ENCODE results near the gene YTHDF1.
"Not testable (repeated sequence)": the region's sequence is repeated elsewhere in the genome, so short reads cannot be mapped to it uniquely, and the experiment has no call there.

YTHDF1 gene

GRCh38 chr20:63167026-63167917 is 48.7 kb downstream of the YTHDF1 start:
- DNase-seq = no peak

DNA sequence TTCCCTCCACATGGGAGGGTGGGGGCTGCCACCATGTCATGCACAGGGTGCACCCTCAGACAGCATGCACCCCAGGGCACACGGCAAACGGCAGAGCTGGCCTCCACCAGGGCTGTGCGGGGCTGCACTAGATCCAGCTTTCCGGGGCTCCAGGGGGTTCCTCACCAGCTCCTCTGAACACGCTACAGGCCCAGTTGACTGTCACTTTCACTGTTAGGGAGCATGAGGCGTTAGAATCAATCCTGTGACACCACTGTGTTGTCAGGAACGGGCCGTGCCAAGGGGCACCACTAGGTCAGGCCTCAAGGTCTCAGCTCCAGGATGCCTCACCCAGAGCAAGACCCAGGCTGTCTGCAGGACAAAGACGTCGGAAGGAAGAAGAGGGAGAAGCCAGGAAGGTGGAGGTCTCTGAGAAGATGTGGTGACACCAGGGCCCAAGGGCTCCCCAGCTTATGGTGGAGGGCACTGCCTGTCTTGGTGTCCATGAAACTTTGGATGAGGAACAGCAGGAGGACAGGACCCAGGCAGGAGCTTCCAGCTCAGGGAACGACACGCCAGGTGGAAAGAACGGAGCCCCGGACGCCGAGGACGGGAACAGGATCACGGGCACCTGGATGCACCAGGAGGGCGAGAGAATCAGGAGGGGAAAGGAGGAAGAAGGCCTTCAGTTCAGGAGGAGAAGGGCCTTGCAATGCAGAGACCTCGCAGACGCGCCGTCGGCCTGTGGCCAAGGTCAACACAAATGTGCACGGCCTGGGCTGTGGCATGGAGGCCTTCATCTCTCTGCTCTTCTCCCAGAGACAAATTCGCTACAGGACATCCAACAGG is 49.5 kb downstream of the YTHDF1 start:
- DNase-seq = no peak

DNA sequence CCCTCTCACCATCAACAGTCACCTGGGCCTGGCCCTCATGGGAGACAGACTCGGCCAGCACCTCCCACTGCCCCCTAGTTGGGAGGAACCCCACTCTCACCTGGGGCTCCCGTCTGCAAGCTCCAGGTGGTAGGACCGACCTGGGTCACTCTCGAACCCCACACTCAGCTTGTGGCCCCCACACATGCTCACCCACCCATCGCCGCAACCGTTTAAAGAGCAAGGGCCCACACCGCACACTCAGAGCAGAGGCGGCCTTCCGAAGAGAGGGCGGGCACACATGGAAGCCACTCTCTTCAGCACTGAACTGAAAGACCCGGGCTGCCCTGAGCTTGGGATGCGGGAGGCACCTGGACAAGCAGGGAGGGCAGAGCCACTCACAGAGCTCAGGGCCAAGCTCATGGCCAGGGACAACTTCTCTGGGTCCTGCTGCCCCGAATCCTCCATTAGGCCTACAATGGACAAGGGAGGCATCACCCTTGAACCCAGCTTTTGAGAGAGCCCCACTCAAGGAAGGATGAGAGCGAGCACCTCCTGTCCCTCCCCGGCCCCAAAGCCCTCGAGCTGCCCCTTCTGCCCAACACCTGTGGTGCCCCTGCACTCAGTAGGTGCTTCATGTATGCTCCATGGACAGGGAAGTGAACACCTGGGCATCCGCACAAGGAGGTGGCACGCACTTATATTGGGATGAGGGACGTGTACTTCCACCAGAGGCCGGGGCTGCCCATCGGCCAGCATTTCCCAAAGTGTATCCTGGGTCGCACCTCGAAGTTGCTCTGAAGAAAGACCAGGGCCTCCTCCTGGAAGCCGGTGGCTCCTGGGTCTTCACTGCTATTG is 50.4 kb downstream of the YTHDF1 start:
- no peak for DNase-seq

DNA sequence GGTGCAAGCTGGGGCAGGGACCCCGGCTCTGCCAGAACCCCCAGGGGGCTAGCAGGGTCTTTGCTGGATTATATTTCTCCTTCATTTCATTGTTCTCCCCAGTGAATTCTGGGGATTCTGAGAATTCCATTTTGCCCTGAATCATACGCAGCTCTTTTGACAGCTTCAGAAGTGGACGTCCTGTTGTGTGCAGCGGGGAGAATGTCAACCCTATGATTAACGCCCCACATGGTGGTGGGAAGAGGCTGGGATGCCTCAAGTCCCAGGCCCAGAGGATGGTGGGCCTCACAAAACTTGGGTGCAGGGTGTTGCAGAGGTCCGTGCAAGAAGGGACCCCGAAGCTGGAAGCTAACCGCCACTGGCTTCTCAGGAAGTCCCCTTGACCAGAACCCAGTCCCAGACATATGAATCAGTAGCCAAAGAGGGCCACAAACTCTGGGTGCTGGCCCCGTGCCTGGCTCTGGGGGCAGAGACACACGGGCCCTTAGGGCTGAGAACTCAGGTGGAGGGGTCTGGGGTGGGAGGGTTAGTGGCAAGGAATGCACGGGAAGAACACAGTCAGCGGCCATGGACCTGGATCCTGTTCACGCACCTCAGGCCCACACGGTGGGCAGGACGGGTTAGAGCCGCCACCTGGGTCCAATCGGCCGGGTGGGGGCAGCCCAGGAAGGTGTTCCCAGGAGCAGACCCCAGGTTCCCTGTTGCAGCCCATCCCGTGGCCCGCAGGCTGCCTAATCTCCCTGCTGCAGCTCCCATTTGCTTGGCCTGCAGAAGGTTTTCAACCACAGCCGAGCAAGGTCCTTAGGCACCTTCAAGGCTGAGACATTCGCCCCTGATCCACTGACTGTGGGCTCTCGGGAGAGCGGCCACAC is 51.2 kb downstream of the YTHDF1 start:
- no peak for DNase-seq

DNA sequence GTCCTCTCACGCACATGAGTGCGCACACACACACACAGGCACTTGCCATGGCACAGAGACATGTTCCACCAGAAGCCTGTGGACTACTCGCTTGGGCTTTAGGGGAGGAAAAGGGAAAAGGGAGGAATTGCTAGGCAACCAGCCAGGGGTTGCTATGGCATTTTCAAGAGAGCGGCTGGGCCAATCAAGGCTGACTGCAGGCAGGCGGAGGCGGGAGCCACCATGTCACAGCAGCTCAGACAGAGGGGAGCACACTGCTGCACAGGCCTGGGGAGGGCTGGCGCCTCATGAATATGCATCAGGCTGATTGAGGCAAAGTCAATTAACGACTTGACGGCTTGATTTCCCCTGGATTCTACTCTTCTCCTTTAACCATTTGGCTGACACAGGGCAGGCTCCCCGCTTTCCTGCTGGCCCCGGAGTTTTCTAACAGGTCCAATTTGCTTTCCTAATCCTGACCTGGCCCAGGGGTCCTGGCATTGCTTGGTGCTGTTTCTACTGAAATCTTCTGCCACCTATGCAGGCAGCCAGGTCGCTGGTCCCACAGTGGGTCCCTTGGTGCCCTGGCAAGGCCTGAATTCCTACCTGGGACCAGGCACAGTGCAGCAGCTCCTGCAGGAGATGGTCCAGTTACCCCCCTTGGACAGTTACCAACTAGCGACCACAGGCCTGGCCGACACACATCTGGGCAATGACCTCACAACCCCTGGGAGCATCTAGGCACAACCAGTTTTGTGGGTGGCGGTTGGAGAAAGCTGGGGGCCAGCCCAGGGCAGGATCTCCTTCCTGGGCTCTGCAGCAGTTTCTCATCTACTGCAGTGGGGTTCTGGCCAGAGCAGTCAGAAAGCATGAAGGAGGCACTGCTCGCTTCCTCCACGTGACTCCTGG is 52.1 kb downstream of the YTHDF1 start:
- no peak for DNase-seq

DNA sequence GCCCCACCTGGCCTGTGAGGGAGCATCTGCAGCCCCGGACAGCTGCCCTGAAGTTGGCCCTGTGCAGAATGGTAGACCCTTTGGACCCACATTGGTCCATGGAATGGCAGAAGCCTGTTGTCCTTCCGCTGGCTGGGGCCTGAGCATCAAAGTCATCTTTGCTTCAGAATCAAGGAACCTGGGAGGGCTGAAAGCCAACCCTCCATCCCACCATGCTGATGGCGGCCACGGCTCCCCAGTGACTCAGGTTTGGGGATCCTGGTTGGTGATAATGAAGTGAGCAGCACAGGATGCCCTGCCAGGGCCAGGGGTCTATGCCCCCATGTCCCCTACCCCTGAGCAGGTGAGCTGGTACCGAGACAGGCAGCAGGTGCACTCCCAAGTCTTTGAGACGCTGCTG is 52.8 kb downstream of the YTHDF1 start:
- DNase-seq = no peak

DNA sequence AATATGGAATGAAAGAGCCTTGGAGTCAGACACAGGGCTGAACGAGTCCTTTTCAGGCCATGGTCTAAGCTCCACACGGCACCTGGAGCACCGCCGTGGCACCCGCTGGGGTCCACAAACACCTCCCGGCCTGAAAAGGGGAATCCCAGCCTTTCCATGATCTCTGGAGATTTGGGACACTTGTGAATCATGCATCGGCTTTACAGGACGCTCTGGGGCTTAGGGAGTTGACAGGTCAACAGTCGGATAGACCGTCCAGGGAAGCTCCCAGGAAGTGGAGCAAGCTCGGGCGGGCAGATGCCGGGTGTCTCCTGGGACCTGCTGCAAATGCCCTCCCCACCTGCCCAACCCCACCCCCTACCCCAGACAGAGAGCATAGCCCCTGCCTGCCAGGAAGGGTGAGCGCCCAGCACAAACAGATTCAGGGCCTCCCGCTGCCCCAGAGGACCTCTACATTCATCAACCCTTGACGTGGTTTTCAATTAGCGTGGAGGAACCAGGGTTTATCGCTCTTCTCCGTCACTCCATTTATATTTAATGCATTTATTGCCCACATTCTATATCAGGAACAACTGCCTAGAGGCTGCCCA is 53.6 kb downstream of the YTHDF1 start:
- DNase-seq = no peak

DNA sequence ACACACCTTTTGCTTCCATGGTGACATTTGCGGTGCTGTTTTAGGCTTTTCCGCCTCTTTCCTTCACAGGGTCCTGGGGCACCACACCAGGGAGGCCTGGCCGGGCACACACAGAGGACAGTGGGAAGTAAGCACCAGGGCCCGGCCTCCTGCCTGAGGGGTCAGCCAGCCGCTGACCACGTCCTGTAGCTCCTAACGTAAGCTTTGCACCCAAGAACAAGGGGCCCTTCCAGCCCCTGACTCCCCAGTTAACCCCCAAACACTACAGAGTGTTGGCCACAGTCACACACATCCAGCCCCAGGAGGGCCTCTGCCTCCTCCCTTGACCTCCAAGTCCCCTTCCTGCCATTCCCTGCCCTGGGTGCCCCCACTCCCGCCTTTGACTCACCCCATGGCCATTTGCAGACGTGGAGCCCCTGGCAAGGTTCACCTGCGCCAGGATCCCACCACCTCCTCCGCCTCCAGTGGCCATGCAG is 54.7 kb downstream of the YTHDF1 start:
- no peak for DNase-seq

DNA sequence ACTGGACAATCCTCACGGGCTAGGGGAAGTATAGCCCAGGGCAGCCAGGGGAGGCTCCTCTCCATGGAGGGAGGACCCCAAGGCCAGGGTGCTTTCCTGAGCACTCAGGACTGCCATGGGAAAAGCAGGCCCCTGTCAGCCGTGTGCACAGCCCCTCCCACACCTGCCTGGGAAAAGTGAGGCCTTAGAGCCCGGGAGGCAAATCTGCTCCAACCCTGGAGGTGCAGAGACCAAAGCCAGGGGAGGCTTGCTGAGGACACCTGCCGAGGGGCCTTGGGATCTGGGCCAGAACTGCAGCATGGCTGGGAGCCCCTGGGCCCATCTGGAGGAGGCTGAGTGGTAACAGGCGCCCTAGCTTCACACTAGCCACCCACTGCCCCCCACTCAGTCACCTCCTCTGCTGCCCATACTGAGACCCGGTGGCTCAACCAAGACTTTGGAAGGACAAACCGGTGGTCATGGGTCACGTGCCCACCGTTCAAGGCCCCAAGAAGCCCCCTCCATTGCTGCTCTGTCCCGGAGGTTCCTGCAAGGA is 55.2 kb downstream of the YTHDF1 start:
- DNase-seq = no peak

DNA sequence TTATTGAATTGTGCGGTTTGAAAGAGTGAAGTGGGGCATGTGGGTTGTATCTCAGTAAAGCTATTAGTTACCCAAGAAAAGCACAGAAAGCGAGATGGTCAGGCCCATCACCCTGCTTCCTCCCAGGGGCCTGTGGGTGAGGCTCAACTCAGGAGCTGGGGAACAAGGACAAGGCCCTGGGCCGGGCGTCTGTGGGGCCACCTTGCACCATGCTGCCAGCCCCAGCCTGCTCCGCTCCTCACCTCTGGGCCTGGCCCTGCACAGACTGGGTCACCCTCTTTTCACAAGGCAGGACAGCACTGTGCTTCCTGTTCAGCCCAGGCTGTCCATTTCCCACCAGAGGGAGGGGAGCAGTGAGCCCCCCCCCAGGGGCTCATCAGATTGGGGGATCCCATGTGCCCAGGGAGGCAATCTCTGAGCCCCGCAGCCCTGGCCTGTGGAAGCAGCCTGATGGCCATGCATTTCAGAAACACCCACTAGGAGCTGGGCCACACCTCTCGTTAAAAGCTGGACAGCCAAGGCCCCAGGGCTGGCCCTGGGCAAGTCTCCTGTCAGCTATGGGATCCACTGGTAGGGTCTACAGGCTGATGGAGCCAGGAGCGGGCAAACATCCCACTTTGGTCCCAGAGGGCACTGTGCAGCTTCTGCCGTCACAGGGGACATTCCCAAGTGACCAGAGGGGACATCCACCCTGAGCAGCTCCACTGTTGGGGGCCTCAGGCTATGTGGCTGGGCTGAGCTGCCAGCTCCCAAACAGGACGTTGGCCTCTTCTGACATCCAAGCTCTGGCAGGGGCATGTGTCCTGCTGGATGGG is 55.9 kb downstream of the YTHDF1 start:
- no peak for DNase-seq

- DNase-seq = not testable (repeated sequence)
These were observed 56.7 kb downstream of the YTHDF1 start for GRCh38 chr20:63159251-63159650.

GRCh38 chr20:63158845-63159244 is 57.1 kb downstream of the YTHDF1 start:
- DNase-seq = no peak

DNA sequence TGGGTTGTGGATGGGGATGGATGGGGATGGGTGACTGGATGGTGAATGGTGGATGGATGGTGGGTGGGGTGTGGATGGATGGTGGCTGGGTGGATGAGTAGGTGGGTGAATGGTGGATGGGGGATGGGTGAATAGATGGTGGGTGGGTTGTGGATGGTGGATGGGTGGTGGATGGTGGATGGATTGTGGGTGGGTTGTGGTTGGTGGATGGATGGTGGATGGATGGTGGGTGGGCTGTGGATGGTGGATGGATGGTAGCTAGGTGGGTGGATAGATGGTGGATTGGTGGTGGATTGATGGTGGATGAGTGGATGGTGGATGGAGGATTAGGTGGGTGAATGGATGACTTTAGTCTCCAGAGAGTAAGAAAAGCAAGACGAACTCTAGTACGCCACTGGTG is 57.6 kb downstream of the YTHDF1 start:
- DNase-seq = no peak

- DNase-seq = not testable (repeated sequence)
These were observed 58.5 kb downstream of the YTHDF1 start for GRCh38 chr20:63157431-63157830.

GRCh38 chr20:63156221-63156671 is 59.7 kb downstream of the YTHDF1 start:
- no peak for DNase-seq

- no peak for DNase-seq
These were observed 60.4 kb downstream of the YTHDF1 start for GRCh38 chr20:63155266-63156165.

- no peak for DNase-seq
These were observed 61.5 kb downstream of the YTHDF1 start for GRCh38 chr20:63154395-63154794.

Measured in NCI-H1092 (cell line).